ENCODE results near the gene MAP2K5. TPM values are rescaled to one million over a fixed set of nuclear protein-coding genes. Genes with fewer than 3 reads are reported as not detected.

MAP2K5 gene
- total RNA-seq, 2 experiments from 2014 or later, result 22.2 to 27.9 TPM

- DNase-seq (no peak), ATAC-seq (ENCODE audit: poor library complexity) (no peak)
- Histone ChIP-seq H3K4me3 (ENCODE audit: low read length) (no peak overlapping the region), H3K9me3 (ENCODE audit: control insufficient read depth in 1 of 2, insufficient read depth in 1 of 2, low read length in 2 of 2) (peaks cover 0 to 6% of the 10 kb centered on the region in 2 experiments), H3K27me3 (ENCODE audit: control insufficient read depth in 1 of 2, insufficient read depth in 2 of 2, low read length in 2 of 2) (no peaks in the 10 kb centered on the region), H3K27ac (ENCODE audit: low read depth in 1 of 2, low read length in 2 of 2) (no peak overlapping the region), H3K4me1 (ENCODE audit: insufficient read depth, low read length) (no peaks in the 10 kb centered on the region), H3K36me3 (ENCODE audit: insufficient read depth, low read length) (peaks cover 2% of the 10 kb centered on the region)
- Mint-ChIP-seq H3K27me3 (peaks cover 4% of the 10 kb centered on the region), H3K27ac (no peak overlapping the region), H3K9me3 (no peaks in the 10 kb centered on the region), H3K4me1 (ENCODE audit: low read depth) (no peaks in the 10 kb centered on the region), H3K36me3 (ENCODE audit: low read depth) (peaks cover 27% of the 10 kb centered on the region), H3K4me3 (no peak overlapping the region)
- CTCF ChIA-PET, result no interaction called here
- TF ChIP-seq CTCF (IDR thresholded peaks at IDR 0.05), result no peak
- POLR2A ChIA-PET, result no interaction called here
- intact Hi-C loops (cut with DNase I, micrococcal nuclease), result no loop called here
Measured at GRCh38 chr15:67807836-67808235, 265.3 kb downstream of the MAP2K5 start.

DNA sequence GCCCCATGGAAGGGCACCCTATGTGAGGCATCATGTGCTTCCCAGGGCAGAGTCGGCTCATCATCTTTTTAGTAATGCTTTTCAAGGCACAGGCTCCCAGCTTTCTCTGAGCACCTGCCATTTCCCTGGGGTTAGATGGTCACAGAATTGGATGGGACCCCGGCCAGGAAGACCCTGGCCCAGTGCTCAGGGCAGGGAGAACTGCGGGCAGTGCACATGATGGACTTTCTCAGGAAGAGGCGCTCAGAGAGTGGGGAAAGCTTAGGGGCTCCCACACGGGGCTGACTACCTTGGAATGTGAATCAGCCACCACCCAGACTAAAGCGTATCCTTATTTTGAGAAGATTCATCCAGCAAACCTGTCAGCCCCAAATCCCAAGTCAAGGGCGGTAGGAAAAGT is 266.3 kb downstream of the MAP2K5 start:
- peaks cover 4% of the 10 kb centered on the region for H3K27me3 Mint-ChIP-seq
- ChIA-PET POLR2A (no interaction called here), CTCF (no interaction called here)
- ATAC-seq (ENCODE audit: poor library complexity), result no peak
- H3K27me3 ChIP-seq (ENCODE audit: control insufficient read depth in 1 of 2, insufficient read depth in 2 of 2, low read length in 2 of 2), result no peaks in the 10 kb centered on the region
- TF ChIP-seq CTCF (IDR thresholded peaks at IDR 0.05), result no peak
- H3K36me3 ChIP-seq (ENCODE audit: insufficient read depth, low read length), result peaks cover 2% of the 10 kb centered on the region
- no peaks in the 10 kb centered on the region for H3K4me1 ChIP-seq (ENCODE audit: insufficient read depth, low read length)
- no peak for DNase-seq
- peaks cover 0 to 13% of the 10 kb centered on the region in 2 experiments for H3K9me3 ChIP-seq (ENCODE audit: control insufficient read depth in 1 of 2, insufficient read depth in 1 of 2, low read length in 2 of 2)
- intact Hi-C loops (cut with DNase I, micrococcal nuclease), result no loop called here
- no peak overlapping the region for H3K27ac ChIP-seq (ENCODE audit: low read depth in 1 of 2, low read length in 2 of 2)
- no peaks in the 10 kb centered on the region for H3K9me3 Mint-ChIP-seq
- no peak overlapping the region for H3K4me3 Mint-ChIP-seq
- peaks cover 23% of the 10 kb centered on the region for H3K36me3 Mint-ChIP-seq (ENCODE audit: low read depth)
- no peak overlapping the region for H3K4me3 ChIP-seq (ENCODE audit: low read length)
- H3K27ac Mint-ChIP-seq, result no peak overlapping the region
- H3K4me1 Mint-ChIP-seq (ENCODE audit: low read depth), result no peaks in the 10 kb centered on the region

- Mint-ChIP-seq H3K27me3 (peaks cover 4% of the 10 kb centered on the region), H3K4me1 (ENCODE audit: low read depth) (no peaks in the 10 kb centered on the region), H3K9me3 (no peaks in the 10 kb centered on the region), H3K36me3 (ENCODE audit: low read depth) (peaks cover 23% of the 10 kb centered on the region), H3K27ac (no peak overlapping the region), H3K4me3 (no peak overlapping the region)
- Histone ChIP-seq H3K27me3 (ENCODE audit: control insufficient read depth in 1 of 2, insufficient read depth in 2 of 2, low read length in 2 of 2) (no peaks in the 10 kb centered on the region), H3K9me3 (ENCODE audit: control insufficient read depth in 1 of 2, insufficient read depth in 1 of 2, low read length in 2 of 2) (peaks cover 0 to 13% of the 10 kb centered on the region in 2 experiments), H3K4me3 (ENCODE audit: low read length) (no peak overlapping the region), H3K36me3 (ENCODE audit: insufficient read depth, low read length) (peaks cover 2% of the 10 kb centered on the region), H3K27ac (ENCODE audit: low read depth in 1 of 2, low read length in 2 of 2) (no peak overlapping the region), H3K4me1 (ENCODE audit: insufficient read depth, low read length) (no peaks in the 10 kb centered on the region)
- POLR2A ChIA-PET, result no interaction called here
- no peak for ATAC-seq (ENCODE audit: poor library complexity)
- no peak for DNase-seq
- CTCF ChIA-PET, result no interaction called here
- no peak for TF ChIP-seq CTCF (IDR thresholded peaks at IDR 0.05)
- intact Hi-C loops (cut with DNase I, micrococcal nuclease), result no loop called here
Measured at GRCh38 chr15:67809441-67809840, 266.9 kb downstream of the MAP2K5 start.

Data from CD4-positive, alpha-beta T cell (primary cell).